HG02973 (cell line): ENCODE results near the gene PSMD11.
"Not testable (repeated sequence)": the region's sequence is repeated elsewhere in the genome, so short reads cannot be mapped to it uniquely, and the experiment has no call there.

ENCODE experiments used
- ATAC-seq: cut with Tn5 transposase; IDR thresholded peaks from one replicate; pipeline ENCODE4 v1.9.1; 2021; ENCODE audit warnings: moderate library complexity; ENCODE audit not compliant: unreplicated experiment

Gene PSMD11

DNA sequence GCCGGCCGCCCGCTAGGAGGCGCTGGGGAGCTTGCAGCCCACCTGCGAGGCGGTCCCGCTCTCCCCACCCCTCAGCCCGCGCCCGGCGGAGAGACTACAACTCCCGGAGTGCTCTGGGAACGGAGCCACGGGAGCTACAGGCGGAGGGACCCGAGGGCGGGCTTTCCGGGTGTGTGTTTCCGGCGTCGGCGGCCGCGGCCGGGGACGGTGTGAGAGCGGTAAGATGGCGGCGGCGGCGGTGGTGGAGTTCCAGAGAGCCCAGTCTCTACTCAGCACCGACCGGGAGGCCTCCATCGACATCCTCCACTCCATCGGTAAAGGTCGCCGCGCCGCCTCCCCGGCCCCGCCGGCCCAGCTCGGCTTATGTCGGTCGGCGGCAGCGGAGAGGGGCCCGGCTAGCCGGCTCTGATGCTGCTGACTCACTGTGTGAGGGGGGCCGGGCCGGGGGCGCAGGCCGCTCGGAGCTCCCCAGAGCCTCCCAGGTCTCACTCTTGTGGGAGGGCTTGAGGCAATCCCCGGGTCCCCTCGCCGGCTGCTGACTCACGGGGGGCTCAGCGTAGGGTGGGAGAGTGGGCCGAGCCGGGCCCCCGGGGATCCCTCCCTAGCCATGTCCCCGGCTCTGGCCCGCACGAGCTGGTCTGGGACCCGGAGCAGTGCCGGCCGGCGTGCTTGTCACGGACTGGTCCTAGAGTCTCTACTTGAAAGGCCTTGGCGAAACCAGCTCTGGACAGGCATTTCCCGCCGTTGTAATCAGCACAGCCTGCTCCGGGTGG lies at the start of gene PSMD11:
Gene PSMD11, plus strand, starts transcription at position 210 of the 773 bp plus-strand sequence. Its CDS starts 14 bp downstream, at position 224.
- ATAC-seq = peak; percentile 84

DNA sequence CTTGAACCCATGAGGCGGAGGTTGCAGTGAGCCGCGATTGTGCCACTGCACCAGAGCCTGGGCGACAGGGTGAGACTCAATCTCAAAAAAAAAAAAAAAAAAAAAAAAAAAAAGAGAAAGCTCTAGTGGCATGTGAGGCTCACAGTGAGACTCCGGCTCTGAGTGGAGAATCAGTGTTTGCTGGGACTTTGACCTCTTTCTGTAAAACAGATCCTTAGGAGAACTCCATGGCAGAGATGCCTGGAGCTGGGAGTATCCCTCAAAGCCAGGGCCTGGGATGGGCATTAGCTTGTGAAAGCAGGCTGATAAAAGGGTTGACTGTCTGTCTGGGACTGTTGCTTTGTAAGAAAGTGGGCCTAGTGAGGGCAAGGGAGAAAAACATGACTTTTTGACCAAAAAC lies 48.0 kb upstream of the PSMD11 start:
- ATAC-seq = no peak

DNA sequence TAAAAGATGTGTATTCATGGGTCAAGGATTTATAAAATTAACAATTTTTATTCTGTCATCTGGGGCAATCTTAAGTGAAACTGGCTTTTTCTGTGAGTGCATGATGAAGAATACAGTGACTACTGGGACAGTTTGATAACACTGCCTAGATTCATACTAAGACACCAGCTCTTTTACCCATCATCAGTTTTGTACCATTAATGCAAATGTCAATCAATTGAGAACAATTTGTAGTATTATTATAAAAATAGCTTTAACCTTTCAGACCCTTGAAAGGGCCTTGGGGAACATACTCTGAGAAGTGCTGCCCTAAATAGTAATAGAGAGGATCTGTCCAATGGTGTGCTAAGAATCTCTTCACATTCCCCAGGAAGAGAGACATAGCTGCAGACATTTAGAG lies 45.4 kb upstream of the PSMD11 start:
- no peak for ATAC-seq

DNA sequence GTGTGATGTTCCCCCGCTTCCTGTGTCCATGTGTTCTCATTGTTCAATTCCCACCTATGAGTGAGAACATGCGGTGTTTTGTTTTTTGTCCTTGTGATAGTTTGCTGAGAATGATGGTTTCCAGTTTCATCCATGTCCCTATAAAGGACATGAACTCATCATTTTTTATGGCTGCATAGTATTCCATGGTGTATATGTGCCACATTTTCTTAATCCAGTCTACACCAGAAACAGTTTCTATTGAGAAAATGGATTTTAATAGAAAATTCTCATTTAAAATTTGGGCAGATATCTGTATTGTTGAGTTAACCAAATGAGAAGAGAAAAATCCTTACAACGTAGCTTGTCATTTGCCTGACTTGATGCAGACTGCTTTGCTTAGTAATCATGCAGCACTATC lies 34.2 kb upstream of the PSMD11 start:
- ATAC-seq = not testable (repeated sequence)

DNA sequence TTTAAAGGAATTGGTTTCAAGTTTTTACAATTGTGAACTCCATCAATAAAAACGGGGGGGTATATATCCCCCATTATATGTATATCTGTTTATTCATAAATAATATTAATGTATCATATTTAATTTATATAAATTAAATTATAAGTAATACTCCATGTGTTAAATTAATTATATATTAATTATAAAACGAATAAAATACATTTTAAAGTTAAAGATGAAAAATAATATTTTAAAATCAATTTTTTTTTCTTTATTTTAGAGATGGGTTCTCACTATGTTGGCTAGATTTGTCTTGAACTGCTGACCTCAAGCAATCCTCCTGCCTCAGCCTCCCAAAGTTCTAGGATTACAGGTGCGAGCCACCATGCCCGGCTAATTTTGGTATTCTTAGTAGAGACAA lies 17.4 kb upstream of the PSMD11 start:
- ATAC-seq = no peak

DNA sequence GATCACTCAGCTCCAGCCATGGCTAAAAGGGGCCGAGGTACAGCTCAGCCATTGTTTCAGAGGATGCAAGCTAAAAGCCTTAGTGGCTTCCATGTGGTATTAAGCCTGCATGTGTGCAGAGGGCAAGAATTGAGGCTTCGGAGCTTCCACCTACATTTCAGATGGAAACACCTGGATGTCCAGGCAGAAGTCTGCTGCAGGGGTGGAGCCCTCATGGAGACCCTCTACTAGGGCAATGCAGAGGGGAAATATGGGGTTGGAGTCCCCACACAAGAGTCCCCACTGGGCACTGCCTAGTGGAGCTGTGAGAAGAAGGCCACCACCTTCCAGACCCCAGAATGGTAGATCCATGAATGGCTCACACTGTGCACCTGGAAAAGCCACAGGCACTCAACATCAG lies 14.7 kb upstream of the PSMD11 start:
- no peak for ATAC-seq

DNA sequence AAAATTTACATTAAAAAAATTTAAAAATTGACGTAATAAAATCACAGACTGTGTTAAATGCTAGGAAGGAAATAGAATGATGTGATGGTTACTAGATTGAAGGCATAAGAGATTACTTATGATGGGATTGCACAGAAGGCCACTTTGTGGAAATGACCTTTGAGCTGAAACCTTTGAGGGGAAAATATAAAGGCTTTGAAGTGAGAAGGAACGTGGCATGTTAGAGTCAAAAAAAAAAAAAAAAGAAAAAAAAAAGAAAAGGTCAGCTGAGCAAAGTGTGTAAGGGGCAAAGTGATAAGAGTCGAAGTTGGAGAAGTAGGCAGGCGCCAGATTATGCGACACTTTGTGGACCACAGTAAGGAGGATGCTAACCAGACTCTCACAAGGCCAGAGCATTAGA lies 3.6 kb upstream of the PSMD11 start:
- ATAC-seq = no peak

DNA sequence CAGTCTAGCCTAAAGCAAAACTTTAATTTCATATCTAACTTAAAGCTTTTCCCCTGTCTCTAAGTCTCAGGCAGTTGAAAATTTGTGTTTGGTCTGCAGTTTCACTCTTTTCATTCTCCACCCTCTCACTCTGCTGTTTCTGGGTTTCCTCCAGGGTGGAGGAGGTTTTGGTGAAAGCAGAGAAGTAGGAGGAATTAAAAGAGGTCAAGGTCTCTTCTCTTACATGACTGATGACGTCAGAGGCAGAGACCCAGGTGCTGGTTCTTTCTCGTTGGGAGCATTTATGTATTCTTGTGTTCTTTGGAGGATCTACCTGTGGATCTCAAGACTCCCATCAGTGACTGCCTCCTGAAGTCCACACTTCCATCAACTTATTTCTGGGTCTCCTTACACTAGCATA lies 2.4 kb upstream of the PSMD11 start:
- ATAC-seq = no peak

DNA sequence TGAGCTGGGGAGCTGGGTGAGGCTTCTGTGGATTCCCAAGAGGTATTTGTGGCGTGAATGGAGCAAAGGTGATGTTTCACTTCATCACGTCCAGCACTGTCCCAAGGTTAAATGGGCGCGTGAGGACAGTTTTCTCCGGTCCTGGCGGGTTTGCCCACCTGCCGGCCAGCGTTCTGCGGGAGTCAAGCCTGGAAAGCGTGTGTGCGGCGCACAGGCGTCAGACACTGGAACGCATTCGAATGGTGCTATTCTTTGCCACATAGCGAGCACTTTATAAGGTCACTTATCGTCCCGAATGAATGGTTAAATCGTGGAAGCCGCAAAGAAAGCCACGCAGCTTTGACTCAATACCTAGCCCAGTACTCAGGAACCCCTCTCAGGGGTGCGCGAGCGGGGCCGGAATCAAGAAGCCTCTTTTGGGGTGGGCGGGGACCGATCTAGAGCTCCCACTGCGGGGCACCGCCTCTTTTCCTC lies 446 bp upstream of the PSMD11 start:
- peak; percentile 2 for ATAC-seq

DNA sequence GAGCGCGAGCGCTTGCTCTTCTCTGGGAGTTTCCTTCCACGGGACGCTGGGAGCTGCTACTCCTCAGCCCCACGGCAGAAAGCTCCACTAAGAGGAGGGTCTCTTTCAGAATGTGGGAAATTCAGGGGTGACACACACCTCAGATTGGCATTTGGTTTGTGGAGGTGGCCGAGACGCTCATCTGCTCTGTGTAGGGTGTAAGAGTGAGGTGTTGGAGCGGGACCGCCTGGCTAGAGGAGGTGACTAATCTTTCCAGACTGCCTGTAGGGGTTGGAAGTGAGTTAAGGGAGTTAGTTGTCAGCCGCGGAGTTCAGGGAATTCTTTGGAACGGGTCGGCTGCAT lies 735 bp downstream of the PSMD11 start:
- peak; percentile 33 for ATAC-seq

DNA sequence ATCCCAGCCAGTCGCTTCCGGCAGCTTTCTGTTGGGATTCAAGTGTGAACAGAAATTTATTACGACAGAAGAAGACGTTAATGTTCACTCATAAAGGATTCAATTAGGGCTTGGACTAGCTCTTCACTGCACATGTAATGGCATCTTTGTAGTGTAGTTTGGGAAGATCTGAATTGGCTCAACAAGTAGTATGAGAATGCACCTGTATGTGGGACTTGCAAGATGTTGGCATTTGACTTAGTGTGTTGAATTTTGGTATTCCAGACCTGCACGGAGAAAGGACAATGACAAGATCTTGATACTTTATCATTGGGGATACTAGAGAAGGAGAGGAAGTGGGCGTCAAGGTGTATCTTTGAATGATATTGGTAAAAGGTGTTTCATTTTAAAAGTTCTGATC lies 1.2 kb downstream of the PSMD11 start:
- ATAC-seq = no peak

DNA sequence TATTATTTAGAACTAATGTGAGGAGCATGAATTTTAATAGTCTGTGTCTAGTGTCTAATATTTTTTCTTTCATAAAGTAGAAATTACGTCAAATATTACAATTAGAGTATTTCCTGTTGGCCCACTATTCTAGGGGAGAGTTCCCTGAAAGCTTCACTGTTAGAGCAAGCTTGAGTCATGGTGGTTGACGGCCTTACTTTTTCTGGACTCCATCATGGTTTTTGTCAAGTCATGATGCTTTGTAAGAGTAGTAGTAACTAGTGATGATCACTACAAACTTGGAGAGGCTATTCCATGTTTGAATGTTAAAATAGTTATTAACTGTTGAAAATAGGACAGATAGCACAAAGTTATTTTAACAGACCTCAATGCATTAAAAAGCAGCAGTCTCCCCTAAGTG lies 1.7 kb downstream of the PSMD11 start:
- ATAC-seq = no peak

DNA sequence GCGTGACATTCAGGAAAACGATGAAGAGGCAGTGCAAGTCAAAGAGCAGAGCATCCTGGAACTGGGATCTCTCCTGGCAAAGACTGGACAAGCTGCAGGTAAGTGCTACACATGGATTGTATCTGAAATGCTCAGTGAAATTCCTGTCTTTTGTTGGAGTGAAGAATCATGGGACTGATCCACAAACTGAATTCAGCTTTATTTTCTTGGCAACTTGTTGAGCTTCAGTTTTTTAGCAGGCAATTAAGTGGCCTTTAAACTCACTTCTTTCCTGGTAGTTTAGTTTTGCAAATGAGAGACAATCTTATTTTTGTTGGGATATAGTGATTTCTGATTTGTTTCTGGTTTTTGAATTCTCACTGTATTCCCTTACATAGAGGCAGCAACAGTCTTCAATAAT lies 2.6 kb downstream of the PSMD11 start:
- no peak for ATAC-seq

DNA sequence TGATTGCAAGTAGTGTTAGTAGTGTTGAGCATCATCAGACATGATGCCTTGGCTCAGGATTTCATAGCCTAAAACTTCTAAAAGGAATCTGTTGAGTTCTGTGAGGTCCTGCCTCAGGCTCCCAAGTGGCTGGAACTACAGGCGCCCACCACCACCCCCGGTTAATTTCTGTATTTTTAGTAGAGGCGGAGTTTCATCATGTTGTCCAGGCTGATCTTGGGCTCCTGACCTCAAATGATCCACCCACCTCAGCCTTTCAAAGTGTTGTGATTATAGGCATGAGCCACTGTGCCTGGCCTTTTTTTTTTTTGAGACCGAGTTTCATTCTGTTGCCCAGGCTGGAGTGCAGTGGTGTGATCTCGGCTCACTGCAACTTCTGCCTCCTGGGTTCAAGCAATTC lies 5.7 kb downstream of the PSMD11 start:
- no peak for ATAC-seq

DNA sequence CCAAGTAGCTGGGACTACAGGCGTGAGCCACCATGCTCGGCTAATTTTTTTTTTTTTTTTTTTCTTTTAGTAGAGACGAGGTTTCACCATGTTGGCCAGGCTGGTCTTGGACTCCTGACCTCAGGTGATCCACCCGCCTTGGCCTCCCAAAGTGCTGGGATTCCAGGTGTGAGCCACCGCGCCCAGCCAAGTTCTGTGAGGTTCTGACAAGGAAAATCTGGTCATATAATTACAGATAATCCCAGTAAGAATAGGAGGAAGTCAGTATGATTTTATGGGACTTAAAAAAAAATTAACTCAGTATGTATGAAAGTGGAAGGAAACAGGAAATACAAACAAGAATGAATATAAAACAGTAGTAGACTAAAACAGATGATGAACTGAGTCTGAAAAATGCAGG lies 6.1 kb downstream of the PSMD11 start:
- not testable (repeated sequence) for ATAC-seq

DNA sequence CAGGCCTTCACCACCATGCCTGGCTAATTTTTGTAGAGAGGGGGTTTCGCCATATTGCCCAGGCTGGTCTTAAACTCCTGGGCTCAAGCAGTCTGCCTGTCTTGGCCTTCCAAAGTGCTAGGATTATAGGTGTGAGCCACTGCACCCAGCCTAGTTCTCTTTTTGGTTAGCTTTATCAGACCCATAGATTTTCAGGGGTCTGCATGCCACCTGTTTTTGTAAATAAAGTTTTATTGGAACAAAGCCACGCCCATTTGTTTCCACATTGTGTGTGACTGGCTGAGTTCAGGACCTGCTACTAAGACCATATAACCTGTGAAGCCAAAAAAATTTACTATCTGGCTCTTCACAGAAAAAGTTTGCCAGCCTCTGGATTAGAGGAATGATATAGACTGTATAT lies 7.6 kb downstream of the PSMD11 start:
- no peak for ATAC-seq

DNA sequence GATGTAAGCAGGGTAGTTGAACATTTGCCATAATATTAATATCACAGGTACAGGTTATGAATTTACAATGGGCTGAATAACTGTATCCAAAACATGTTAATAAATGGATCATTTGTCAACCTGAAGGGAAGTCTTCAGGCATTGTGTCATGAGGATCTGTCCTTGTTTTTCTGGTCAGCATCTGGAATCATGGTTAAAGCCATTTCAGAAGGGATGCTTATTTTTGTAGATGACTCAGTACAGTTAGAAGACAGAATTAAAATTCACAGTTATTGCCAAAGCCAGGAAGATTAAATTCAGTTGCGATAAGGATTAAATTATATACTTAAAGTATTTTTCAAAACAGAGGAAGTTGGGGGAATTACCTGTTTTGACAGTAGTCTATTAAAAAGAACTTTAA lies 8.0 kb downstream of the PSMD11 start:
- no peak for ATAC-seq

DNA sequence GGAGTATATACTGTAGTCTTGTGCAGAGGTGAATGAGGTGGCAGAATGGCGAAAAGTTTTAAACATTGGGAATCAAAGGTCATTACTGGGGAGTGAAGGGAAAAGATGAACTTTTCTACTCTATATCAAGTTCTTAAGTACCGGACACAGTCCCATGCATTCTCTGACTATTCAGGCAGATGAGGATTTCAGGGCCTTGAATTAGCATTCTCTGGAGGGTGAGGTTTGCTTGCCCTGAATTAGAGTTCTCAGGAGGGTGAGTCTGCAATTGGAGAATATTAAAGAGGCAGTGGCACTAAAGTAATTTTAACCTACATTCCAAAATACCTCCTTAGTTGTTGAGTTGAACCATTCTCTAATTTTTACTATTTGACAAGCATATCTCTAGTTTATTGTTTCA lies 9.1 kb downstream of the PSMD11 start:
- ATAC-seq = no peak

DNA sequence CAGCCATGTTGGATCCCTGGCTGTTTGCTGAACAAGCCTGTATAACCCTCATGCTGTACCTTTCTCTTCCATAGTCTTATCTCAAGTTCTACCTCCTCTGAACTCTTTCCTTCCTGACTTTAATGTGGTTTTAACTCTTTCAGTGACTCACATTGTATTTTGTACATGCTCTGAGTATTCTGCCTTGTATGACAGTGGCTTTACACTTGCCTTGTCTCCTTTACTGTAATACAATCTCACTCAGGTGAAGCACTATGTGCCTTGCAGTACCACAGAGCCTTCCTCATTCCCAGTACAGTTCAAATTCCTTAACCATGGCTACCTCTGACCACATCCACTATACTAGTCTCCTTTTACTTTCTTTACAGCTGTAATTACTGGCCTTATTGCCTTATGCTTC lies 14.1 kb downstream of the PSMD11 start:
- no peak for ATAC-seq

DNA sequence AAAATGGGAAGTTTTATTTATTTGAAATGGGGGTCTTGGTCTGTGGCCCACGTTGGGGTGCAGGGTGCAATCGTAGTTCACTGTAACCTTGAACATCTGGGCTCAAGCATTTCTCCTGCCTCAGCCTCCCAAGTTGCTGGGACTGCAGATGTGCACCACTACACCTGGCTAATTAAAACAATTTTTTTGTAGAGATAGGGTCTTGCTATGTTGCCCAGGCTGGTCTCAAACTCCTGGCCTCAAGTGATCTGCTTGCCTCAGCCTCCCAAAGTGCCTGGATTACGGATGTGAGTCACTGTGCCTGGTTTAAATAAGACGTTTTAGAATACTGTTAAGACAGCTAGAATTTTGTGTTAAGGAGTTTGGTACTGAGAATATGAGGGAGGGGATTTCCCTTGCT lies 15.7 kb downstream of the PSMD11 start:
- no peak for ATAC-seq

DNA sequence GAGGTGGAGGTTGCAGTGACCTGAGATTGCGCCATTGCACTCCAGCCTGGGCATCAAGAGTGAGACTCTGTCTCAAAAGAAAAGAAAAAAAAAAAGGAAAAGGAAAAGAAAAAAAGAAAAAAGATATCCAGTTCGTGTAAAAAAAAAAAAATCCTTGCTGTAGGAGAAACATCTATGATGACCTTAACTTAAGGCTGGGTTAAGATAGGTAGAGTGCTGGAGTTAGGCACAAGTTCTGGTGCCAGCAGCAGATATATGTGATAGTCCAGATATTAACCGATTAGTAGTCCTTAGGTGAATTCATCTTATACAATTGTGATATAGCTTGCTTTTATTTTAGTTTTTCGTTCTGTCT lies 17.2 kb downstream of the PSMD11 start:
- no peak for ATAC-seq

DNA sequence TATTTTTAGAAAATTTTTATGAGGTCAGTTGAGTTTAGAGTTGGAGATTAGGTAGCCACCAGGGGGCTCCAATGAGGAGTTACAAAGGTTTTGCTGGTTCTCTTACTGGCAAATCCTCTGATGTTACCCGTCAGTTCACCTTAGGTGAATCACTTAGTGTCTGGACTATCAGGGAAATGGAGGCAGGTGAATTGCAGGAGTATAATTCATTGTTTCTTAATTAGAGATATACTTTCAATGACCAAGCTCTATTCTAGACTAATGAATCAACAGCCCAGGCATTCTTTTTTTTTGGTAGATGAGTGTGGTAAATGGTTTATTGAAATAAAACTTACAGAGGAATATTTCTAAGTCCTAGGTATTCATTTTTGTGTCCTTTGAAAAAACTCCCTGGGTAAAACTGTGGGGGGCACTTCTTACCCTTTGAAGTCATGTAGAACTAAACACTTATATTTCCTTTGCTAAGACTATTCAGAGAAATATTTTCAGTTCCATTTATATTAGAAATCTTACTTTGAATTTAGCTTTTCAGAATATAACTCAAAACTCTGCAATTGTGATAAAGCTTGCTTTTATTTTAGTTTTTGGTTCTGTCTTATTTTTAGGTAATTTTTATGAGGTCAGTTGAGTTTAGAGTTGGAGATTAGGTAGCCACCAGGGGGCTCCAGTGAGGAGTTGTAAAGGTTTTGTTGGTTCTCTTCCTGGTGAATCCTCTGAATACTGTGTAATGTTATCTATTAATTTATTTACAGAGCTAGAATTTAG lies 17.7 kb downstream of the PSMD11 start:
- no peak for ATAC-seq

DNA sequence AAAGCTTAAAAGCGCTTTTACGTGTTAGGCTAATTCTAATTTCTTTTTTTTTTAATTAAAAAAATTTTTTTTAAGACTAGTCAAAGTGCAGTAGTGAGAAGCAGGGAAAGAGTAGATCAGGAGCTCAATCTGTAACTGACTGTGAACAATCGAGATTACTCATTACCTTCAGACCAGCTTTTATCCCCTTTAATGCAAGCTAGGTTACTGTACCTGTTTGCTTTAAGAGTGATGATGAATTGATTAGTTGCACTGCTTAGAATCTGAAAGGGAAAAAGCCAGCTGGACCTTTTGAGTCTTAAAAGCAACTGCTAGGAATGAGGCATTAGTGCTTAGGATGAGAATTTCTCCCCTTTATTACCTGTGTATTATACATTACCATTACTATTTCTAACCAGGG lies 19.0 kb downstream of the PSMD11 start:
- no peak for ATAC-seq
